IMR-90 (cell line): ENCODE measurements around the gene YKT6. TPM values are rescaled to one million over a fixed set of nuclear protein-coding genes. Genes with fewer than 3 reads are reported as not detected.

Source experiments
- ATAC-seq: fragments of 200-7000 bp; cut with Tn5 transposase; 2 replicates; pipeline ENCODE4 v1.9.1; 2020; ENCODE audit warnings: low read depth, mild to moderate bottlenecking, moderate library complexity
- BruUV-seq: library from RNA; stranded (reverse); fragments of 400-500 nt; replicated peaks from 2 replicates; lab custom pipeline; 2021; lab: Mats Ljungman, UMichigan
- CTCF ChIA-PET: fragments of 300-600 bp; formaldehyde crosslinking; extraction: SDS; loops from one replicate; lab custom pipeline; 2021; ENCODE audit warnings: antibody characterized with exemption; lab: Yijun Ruan, JAX
- POLR2A ChIA-PET: fragments of 300-600 bp; sonication (Branson Sonifier 250); formaldehyde crosslinking; loops from one replicate; lab custom pipeline; 2022; ENCODE audit warnings: antibody characterized with exemption; ENCODE audit not compliant: unreplicated experiment; lab: Charles Lee
- DNase-seq: peaks from one replicate; pipeline ENCODE4 v3.0.0; 2013
- H2AFZ ChIP-seq: replicated peaks from 2 replicates; pipeline ENCODE3; 2013; ENCODE audit warnings: low read length, mild to moderate bottlenecking; ENCODE audit not compliant: poor library complexity
- H2AK5ac ChIP-seq: 2 replicates; pipeline ENCODE4 v1.6.1; 2013; ENCODE audit warnings: low read depth, low read length, inconsistent platforms
- H2AK9ac ChIP-seq: replicated peaks from 2 replicates; pipeline ENCODE3; 2013; ENCODE audit warnings: mild to moderate bottlenecking, low read depth, low read length, moderate library complexity; ENCODE audit not compliant: poor library complexity
- H2BK120ac ChIP-seq: 2 replicates; pipeline ENCODE4 v1.6.1; 2013; ENCODE audit warnings: low read depth, low read length, inconsistent platforms
- H2BK15ac ChIP-seq: 3 replicates; pipeline ENCODE4 v1.6.1; 2013; ENCODE audit warnings: low read depth, low read length, inconsistent platforms
- H2BK20ac ChIP-seq: 2 replicates; pipeline ENCODE4 v1.6.1; 2013; ENCODE audit warnings: low read depth, mild to moderate bottlenecking, inconsistent platforms, low read length, moderate library complexity
- H2BK5ac ChIP-seq: 2 replicates; pipeline ENCODE4 v1.6.1; 2013; ENCODE audit warnings: mild to moderate bottlenecking, low read depth, low read length, inconsistent platforms; ENCODE audit not compliant: poor library complexity, severe bottlenecking
- H3K14ac ChIP-seq: replicated peaks from 2 replicates; pipeline ENCODE4 v1.6.1; 2013; ENCODE audit warnings: low read depth, low read length, inconsistent platforms
- H3K18ac ChIP-seq: 2 replicates; pipeline ENCODE4 v1.6.1; 2013; ENCODE audit warnings: low read depth, low read length, control low read depth
- H3K23ac ChIP-seq: 2 replicates; pipeline ENCODE4 v1.6.1; 2013; ENCODE audit warnings: low read depth, low read length, inconsistent platforms
- H3K27ac ChIP-seq: 2 replicates; pipeline ENCODE4 v1.5.1; 2013; ENCODE audit warnings: mild to moderate bottlenecking, control low read depth, low read length; ENCODE audit not compliant: insufficient read depth
- H3K27me3 ChIP-seq: 2 replicates; pipeline ENCODE4 v1.6.1; 2013; ENCODE audit warnings: low read length; ENCODE audit not compliant: control insufficient read depth, insufficient read depth
- H3K36me3 ChIP-seq: 2 replicates; pipeline ENCODE4 v1.6.1; 2013; ENCODE audit warnings: low read length, mixed read lengths; ENCODE audit not compliant: control insufficient read depth, insufficient read depth
- H3K4ac ChIP-seq: 2 replicates; pipeline ENCODE4 v1.6.1; 2013; ENCODE audit warnings: low read depth, low read length, inconsistent platforms
- H3K4me1 ChIP-seq: 2 replicates; pipeline ENCODE4 v1.6.1; 2013; ENCODE audit warnings: low read length, mixed read lengths; ENCODE audit not compliant: control insufficient read depth, insufficient read depth
- H3K4me2 ChIP-seq: 2 replicates; pipeline ENCODE4 v1.6.1; 2013; ENCODE audit warnings: low read depth, mild to moderate bottlenecking, control low read depth, low read length, moderate library complexity
- H3K4me3 ChIP-seq: 2 replicates; pipeline ENCODE4 v1.5.1; 2013; ENCODE audit warnings: low read depth, mild to moderate bottlenecking, control low read depth, low read length, moderate library complexity; ENCODE audit not compliant: insufficient read depth
- H3K56ac ChIP-seq: 2 replicates; pipeline ENCODE4 v1.6.1; 2013; ENCODE audit warnings: low read length, inconsistent platforms; ENCODE audit not compliant: insufficient read depth; ENCODE audit errors: extremely low read depth
- H3K79me1 ChIP-seq, 2 experiments: 2 replicates each; pipeline ENCODE4 v1.6.1; 2013; ENCODE audit warnings: low read length in 2 of 2, inconsistent platforms in 1 of 2, low read depth in 1 of 2
- H3K9ac ChIP-seq: 2 replicates; pipeline ENCODE4 v1.6.1; 2013; ENCODE audit warnings: low read depth, low read length, control low read depth
- H3K9me1 ChIP-seq: 2 replicates; pipeline ENCODE4 v1.6.1; 2013; ENCODE audit warnings: low read length, inconsistent platforms; ENCODE audit not compliant: insufficient read depth
- H3K9me3 ChIP-seq: 2 replicates; pipeline ENCODE4 v1.6.1; 2013; ENCODE audit warnings: low read length; ENCODE audit not compliant: control insufficient read depth, insufficient read depth
- H4K20me1 ChIP-seq: 2 replicates; pipeline ENCODE4 v1.6.1; 2013; ENCODE audit warnings: low read length, inconsistent platforms; ENCODE audit not compliant: insufficient read depth
- H4K5ac ChIP-seq: 2 replicates; pipeline ENCODE4 v1.6.1; 2013; ENCODE audit warnings: mild to moderate bottlenecking, low read depth, low read length, control low read depth
- H4K8ac ChIP-seq, 2 experiments: 2 replicates each; pipeline ENCODE4 v1.6.1; 2013; ENCODE audit warnings: low read depth in 2 of 2, low read length in 2 of 2, control low read depth in 1 of 2, inconsistent platforms in 1 of 2
- H4K91ac ChIP-seq: 2 replicates; pipeline ENCODE4 v1.6.1; 2013; ENCODE audit warnings: low read depth, low read length, inconsistent platforms; ENCODE audit not compliant: insufficient read depth
- BHLHE40 ChIP-seq: fragments of 150-350 bp; IDR thresholded peaks from 2 replicates; pipeline ENCODE4 v1.6.1; 2016; ENCODE audit warnings: mild to moderate bottlenecking, low read depth, low read length
- CEBPB ChIP-seq: IDR thresholded peaks from 2 replicates; pipeline ENCODE4 v1.6.1; 2012; ENCODE audit warnings: low read depth, low read length, improper control_type of control experiment
- CHD1 ChIP-seq: IDR thresholded peaks from 2 replicates; pipeline ENCODE4 v1.6.1; 2012; ENCODE audit warnings: low read depth, low read length, improper control_type of control experiment
- CTCF ChIP-seq: conservative IDR thresholded peaks from 2 replicates; pipeline ENCODE4 v1.5.1; 2012; ENCODE audit warnings: mild to moderate bottlenecking, low read depth, low read length, improper control_type of control experiment
- ELK1 ChIP-seq: fragments of 150-350 bp; IDR thresholded peaks from 2 replicates; pipeline ENCODE4 v1.6.1; 2016; ENCODE audit warnings: low read depth, mild to moderate bottlenecking, low read length, moderate library complexity, borderline replicate concordance
- MAFK ChIP-seq: IDR thresholded peaks from 2 replicates; pipeline ENCODE4 v1.6.1; 2012; ENCODE audit warnings: low read depth, low read length, improper control_type of control experiment
- MAZ ChIP-seq: IDR thresholded peaks from 2 replicates; pipeline ENCODE4 v1.6.1; 2012; ENCODE audit warnings: low read depth, mild to moderate bottlenecking, low read length, improper control_type of control experiment, moderate library complexity, borderline replicate concordance
- MXI1 ChIP-seq: IDR thresholded peaks from 2 replicates; pipeline ENCODE4 v1.6.1; 2012; ENCODE audit warnings: low read depth, mild to moderate bottlenecking, low read length, moderate library complexity, borderline replicate concordance
- NFE2L2 ChIP-seq: fragments of 150-350 bp; IDR thresholded peaks from 2 replicates; pipeline ENCODE4 v1.6.1; 2016; ENCODE audit warnings: low read depth, mild to moderate bottlenecking, low read length
- POLR2A ChIP-seq: IDR thresholded peaks from 2 replicates; pipeline ENCODE4 v1.6.1; 2012; ENCODE audit warnings: mild to moderate bottlenecking, low read depth, low read length
- RAD21 ChIP-seq: IDR thresholded peaks from 2 replicates; pipeline ENCODE4 v1.6.1; 2012; ENCODE audit warnings: low read length, improper control_type of control experiment
- RCOR1 ChIP-seq: IDR thresholded peaks from 2 replicates; pipeline ENCODE4 v1.6.1; 2012; ENCODE audit warnings: mild to moderate bottlenecking, low read length, improper control_type of control experiment; ENCODE audit not compliant: insufficient replicate concordance
- RFX5 ChIP-seq: IDR thresholded peaks from 2 replicates; pipeline ENCODE4 v1.8.0; 2012; ENCODE audit warnings: low read depth, mild to moderate bottlenecking, low read length, moderate library complexity
- SMC3 ChIP-seq: fragments of 150-350 bp; IDR thresholded peaks from 2 replicates; pipeline ENCODE4 v1.6.1; 2016; ENCODE audit warnings: low read depth, mild to moderate bottlenecking, antibody characterized with exemption, low read length, moderate library complexity
- WGBS, 2 experiments: methylation state at CpG; one replicate each; pipeline versions ENCODE4 v1.1.5 to v1.1.7; 2013; ENCODE audit warnings: missing lambda C conversion rate in 2 of 2; ENCODE audit not compliant: insufficient read length in 1 of 2; ENCODE audit errors: extremely low coverage in 2 of 2; 5-methylcytosine and 5-hydroxymethylcytosine counted together
- dilution Hi-C: fragments of 300-500 bp; cut with HindIII; formaldehyde crosslinking; loops from one replicate; pipeline ENCODE4 v1.14.3; 2018; ENCODE audit warnings: low sequenced_read_pairs; ENCODE audit not compliant: unreplicated experiment
- in situ Hi-C: fragments of 300-500 bp; cut with MboI; formaldehyde crosslinking; loops from 3 replicates; pipeline ENCODE4 v1.14.3; 2019; ENCODE audit warnings: low sequenced_read_pairs, inconsistent platforms, mixed read lengths
- intact Hi-C: fragments of 100-400 bp; cut with micrococcal nuclease; formaldehyde crosslinking; loops from 2 replicates; pipeline ENCODE4 v1.10.0; 2022
- polyA plus RNA-seq, 3 experiments: library from polyadenylated mRNA; depleted of rRNA; stranded (reverse); fragments of >200 nt; gene quantifications; 2 replicates each; pipeline ENCODE4 v1.2.3, GENCODE V29; 2012; ENCODE audit warnings: low replicate concordance in 1 of 3
- total RNA-seq: library from RNA; depleted of rRNA; stranded (reverse); fragments of >200 nt; gene quantifications from 2 replicates; pipeline ENCODE4 v1.2.3, GENCODE V29; 2012

Gene YKT6
- total and polyA plus RNA-seq, 2 of the 4 experiments (the other 2 are of a cell fraction): 115 to 120 TPM

DNA sequence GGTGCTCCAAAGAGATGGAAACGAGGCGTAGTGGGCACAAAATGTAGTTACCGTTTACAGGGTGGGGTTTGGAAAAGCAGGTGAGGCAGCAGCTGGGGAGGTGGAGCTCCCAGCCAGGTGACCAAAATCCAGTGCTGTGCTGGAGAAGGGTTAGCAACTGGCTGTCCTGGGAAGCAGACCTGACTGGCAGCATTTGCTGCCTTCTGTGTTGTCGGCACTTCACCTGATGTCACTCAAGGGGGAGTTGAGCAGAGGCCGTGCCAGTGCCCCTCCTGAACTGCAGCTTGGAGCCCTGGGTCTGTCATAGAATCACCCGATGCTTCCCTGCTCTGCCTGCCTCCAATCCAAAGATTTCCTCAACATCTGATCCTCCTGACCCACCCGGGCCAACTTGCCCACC, 24.3 kb upstream of the YKT6 start:
- no peak overlapping the region for H2AK5ac ChIP-seq
- H3K79me1 ChIP-seq: no peaks in the 10 kb centered on the region
- H3K14ac ChIP-seq: no peak overlapping the region
- no peak overlapping the region for H2AFZ ChIP-seq
- no peaks in the 10 kb centered on the region for H4K20me1 ChIP-seq
- no peak overlapping the region for H3K18ac ChIP-seq
- H3K4me1 ChIP-seq: peaks cover 5% of the 10 kb centered on the region
- CTCF ChIA-PET: no interaction called here
- H3K56ac ChIP-seq: no peak overlapping the region
- no peak overlapping the region for H3K4me2 ChIP-seq
- no peak overlapping the region for H2BK5ac ChIP-seq
- dilution Hi-C loops: no loop called here
- no peaks in the 10 kb centered on the region for H3K9me1 ChIP-seq
- no peak overlapping the region for H4K91ac ChIP-seq
- H2AK9ac ChIP-seq: no peak overlapping the region
- H3K27ac ChIP-seq: no peak overlapping the region
- no TSS peak for BruUV-seq
- ATAC-seq: no peak
- no peak overlapping the region for H2BK20ac ChIP-seq
- 83% methylated on average over 4 of the region's 7 CpGs; no CpG with 5 or more reads in 1 of the 2 experiments for WGBS, 2 experiments
- H4K5ac ChIP-seq: no peak overlapping the region
- intact Hi-C loops: no loop called here
- in situ Hi-C loops: no loop called here
- no peak overlapping the region for H3K23ac ChIP-seq
- TF ChIP-seq MAFK (no peak), RFX5 (no peak), SMC3 (no peak), NFE2L2 (no peak), BHLHE40 (no peak), CHD1 (no peak), CTCF (no peak), ELK1 (no peak), MAZ (no peak), CEBPB (no peak), RAD21 (no peak), RCOR1 (no peak), POLR2A (no peak), MXI1 (no peak)
- H3K27me3 ChIP-seq: peaks cover 40% of the 10 kb centered on the region
- H3K4ac ChIP-seq: no peak overlapping the region
- H4K8ac ChIP-seq: no peak overlapping the region
- POLR2A ChIA-PET: no interaction called here
- H3K9ac ChIP-seq: no peak overlapping the region
- no peak for DNase-seq
- no peaks in the 10 kb centered on the region for H3K36me3 ChIP-seq
- H3K4me3 ChIP-seq: no peak overlapping the region
- no peak overlapping the region for H2BK120ac ChIP-seq
- H3K9me3 ChIP-seq: peaks cover 3% of the 10 kb centered on the region; the same call in 1 of the 2 replicates
- no peak overlapping the region for H2BK15ac ChIP-seq
